Gastrocnemius medialis (tissue), 4 donors: Measurements from ENCODE around the gene CDKN2AIP.

Experiments used
- POLR2A ChIP-seq, 2 donors: fragments of 450-650 bp; IDR thresholded peaks; one replicate each; pipeline ENCODE4 v1.6.1; 2017; ENCODE audit warnings: antibody characterized with exemption in 2 of 2, mild to moderate bottlenecking in 2 of 2, moderate library complexity in 2 of 2
- TF ChIP-seq, protein P1 (sequence below), 5 experiments: fragments of 450-650 bp in 3 of 5; fragments of 200-600 bp in 2 of 5; sonication (generic) in 2 of 5; IDR thresholded peaks in 4 of 5; conservative IDR thresholded peaks in 1 of 5; 1 replicate in 4 of 5; 2 replicates in 1 of 5; pipeline ENCODE4 v1.5.1; 2016 to 2019; ENCODE audit warnings: antibody characterized with exemption in 5 of 5, mild to moderate bottlenecking in 3 of 5, moderate library complexity in 3 of 5

DNA sequence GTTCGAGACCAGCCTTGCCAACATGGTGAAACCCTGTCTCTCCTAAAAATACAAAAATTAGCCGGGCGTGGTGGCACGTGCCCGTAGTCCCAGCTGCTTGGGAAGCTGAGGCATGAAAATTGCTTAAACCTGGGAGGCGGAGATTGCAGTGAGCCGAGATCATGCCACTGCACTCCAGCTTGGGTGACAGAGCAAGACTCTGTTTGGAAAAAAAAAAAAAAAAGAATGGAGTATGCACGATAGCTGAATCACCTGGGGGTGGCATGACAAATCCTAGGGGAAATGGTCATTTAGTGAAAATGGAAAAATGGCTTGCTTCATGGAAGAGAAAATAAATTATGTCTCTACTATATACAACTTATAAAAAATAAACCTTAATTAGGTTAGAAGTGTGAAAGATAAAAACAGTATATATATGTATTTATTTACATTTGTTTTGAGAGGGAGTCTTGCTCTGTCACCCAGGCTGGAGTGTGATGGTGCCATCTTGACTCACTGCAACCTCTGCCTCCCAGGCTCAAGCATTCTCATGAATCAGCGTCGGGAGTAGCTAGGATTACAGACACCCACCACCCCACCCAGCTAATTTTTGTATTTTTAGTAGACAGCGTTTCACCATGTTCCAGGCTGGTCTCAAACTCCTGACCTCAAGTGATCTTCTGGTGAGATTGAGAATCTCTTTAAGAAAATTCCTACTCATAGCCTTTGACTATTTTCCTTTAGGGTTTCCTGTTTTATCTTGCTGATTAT is 41.1 kb downstream of the CDKN2AIP start:
- TF ChIP-seq, protein P1, sequence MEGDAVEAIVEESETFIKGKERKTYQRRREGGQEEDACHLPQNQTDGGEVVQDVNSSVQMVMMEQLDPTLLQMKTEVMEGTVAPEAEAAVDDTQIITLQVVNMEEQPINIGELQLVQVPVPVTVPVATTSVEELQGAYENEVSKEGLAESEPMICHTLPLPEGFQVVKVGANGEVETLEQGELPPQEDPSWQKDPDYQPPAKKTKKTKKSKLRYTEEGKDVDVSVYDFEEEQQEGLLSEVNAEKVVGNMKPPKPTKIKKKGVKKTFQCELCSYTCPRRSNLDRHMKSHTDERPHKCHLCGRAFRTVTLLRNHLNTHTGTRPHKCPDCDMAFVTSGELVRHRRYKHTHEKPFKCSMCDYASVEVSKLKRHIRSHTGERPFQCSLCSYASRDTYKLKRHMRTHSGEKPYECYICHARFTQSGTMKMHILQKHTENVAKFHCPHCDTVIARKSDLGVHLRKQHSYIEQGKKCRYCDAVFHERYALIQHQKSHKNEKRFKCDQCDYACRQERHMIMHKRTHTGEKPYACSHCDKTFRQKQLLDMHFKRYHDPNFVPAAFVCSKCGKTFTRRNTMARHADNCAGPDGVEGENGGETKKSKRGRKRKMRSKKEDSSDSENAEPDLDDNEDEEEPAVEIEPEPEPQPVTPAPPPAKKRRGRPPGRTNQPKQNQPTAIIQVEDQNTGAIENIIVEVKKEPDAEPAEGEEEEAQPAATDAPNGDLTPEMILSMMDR (IDR thresholded peaks at IDR 0.05 in 4 of 5, conservative IDR thresholded peaks at IDR 0.05 in 1 of 5): no peak
- no peak for TF ChIP-seq POLR2A (IDR thresholded peaks at IDR 0.05)
